Measurements from ENCODE around the gene BPIFB2. TPM values are rescaled to one million over a fixed set of nuclear protein-coding genes. Genes with fewer than 3 reads are reported as not detected.
"Not testable (repeated sequence)": the region's sequence is repeated elsewhere in the genome, so short reads cannot be mapped to it uniquely, and the experiment has no call there.

The BPIFB2 gene
- total and polyA plus RNA-seq, 4 donors = 0.33 to 3.7 (median 1.5) TPM

- Histone ChIP-seq H3K4me3 (ENCODE audit: low read depth in 1 of 3, low read length in 3 of 3) (no peak overlapping the region), H3K4me1 (ENCODE audit: control insufficient read depth in 4 of 4, insufficient read depth in 4 of 4, low read length in 3 of 4) (no peaks in the 10 kb centered on the region), H3K36me3 (ENCODE audit: control insufficient read depth in 4 of 4, insufficient read depth in 3 of 4, low read depth in 1 of 4, low read length in 3 of 4) (no peaks in the 10 kb centered on the region), H3K9ac (ENCODE audit: low read depth in 1 of 2, low read length in 2 of 2) (no peak overlapping the region), H3K27me3 (ENCODE audit: control insufficient read depth in 4 of 4, insufficient read depth in 4 of 4, low read length in 3 of 4) (no peaks in the 10 kb centered on the region), H3K9me3 (ENCODE audit: control insufficient read depth in 4 of 4, low read length in 3 of 4) (peaks cover 0 to 3% (median 0%) of the 10 kb centered on the region in 4 donors), H3K27ac (ENCODE audit: low read depth in 1 of 2, low read length in 2 of 2) (no peak overlapping the region)
- DNase-seq (ENCODE audit: low spot score) = no peak
- no peak for TF ChIP-seq EGR1 (IDR thresholded peaks at IDR 0.05; ENCODE audit: low read depth in 2 of 2)
- WGBS = 78% methylated on average over 2 of the region's 2 CpGs
These were observed 35.7 kb downstream of the BPIFB2 start for GRCh38 chr20:33042983-33043730.

DNA sequence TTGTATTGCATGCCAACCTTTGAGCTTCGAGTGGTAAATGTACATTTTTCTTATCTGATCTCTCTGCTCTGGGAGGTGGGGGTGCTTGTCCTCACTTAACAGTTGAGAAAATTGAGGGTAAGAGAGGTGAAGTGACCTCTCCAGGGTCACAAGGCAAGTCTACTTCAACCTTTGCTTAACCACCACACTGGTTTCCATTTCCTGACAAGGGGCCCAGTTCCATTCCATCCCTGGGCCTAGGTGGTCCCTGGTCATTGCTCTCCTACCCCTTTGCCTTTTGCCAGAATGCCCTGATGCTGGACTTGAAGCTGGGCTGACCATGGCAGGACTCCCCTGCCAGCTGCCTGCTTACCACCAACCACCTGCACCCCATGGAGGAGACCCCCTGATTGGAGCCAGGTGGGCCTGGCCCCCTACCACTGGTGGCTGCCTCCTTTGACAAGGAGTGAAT, 36.3 kb downstream of the BPIFB2 start:
- no peak overlapping the region for H3K27ac ChIP-seq (ENCODE audit: low read depth in 1 of 2, low read length in 2 of 2)
- peaks cover 0 to 3% (median 0%) of the 10 kb centered on the region in 4 donors for H3K9me3 ChIP-seq (ENCODE audit: control insufficient read depth in 4 of 4, low read length in 3 of 4)
- no peak for DNase-seq (ENCODE audit: low spot score)
- H3K9ac ChIP-seq (ENCODE audit: low read depth in 1 of 2, low read length in 2 of 2) = no peak overlapping the region
- TF ChIP-seq SP1 (IDR thresholded peaks at IDR 0.05) (no peak), EGR1 (IDR thresholded peaks at IDR 0.05; ENCODE audit: low read depth in 2 of 2) (no peak), TAF1 (conservative IDR thresholded peaks at IDR 0.05) (no peak), RXRA (IDR thresholded peaks at IDR 0.05) (no peak), HNF4G (IDR thresholded peaks at IDR 0.05) (no peak), FOXA1 (IDR thresholded peaks at IDR 0.05) (no peak), RAD21 (IDR thresholded peaks at IDR 0.05) (no peak), REST (IDR thresholded peaks at IDR 0.05) (no peak), ZBTB33 (IDR thresholded peaks at IDR 0.05) (no peak), JUND (IDR thresholded peaks at IDR 0.05) (no peak), NR2F2 (IDR thresholded peaks at IDR 0.05) (no peak), GABPA (IDR thresholded peaks at IDR 0.05 in 1 of 2, conservative IDR thresholded peaks at IDR 0.05 in 1 of 2) (no peak)
- TF ChIP-seq, protein P1, sequence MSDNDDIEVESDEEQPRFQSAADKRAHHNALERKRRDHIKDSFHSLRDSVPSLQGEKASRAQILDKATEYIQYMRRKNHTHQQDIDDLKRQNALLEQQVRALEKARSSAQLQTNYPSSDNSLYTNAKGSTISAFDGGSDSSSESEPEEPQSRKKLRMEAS (IDR thresholded peaks at IDR 0.05) = no peak
- TF ChIP-seq, protein P2, sequence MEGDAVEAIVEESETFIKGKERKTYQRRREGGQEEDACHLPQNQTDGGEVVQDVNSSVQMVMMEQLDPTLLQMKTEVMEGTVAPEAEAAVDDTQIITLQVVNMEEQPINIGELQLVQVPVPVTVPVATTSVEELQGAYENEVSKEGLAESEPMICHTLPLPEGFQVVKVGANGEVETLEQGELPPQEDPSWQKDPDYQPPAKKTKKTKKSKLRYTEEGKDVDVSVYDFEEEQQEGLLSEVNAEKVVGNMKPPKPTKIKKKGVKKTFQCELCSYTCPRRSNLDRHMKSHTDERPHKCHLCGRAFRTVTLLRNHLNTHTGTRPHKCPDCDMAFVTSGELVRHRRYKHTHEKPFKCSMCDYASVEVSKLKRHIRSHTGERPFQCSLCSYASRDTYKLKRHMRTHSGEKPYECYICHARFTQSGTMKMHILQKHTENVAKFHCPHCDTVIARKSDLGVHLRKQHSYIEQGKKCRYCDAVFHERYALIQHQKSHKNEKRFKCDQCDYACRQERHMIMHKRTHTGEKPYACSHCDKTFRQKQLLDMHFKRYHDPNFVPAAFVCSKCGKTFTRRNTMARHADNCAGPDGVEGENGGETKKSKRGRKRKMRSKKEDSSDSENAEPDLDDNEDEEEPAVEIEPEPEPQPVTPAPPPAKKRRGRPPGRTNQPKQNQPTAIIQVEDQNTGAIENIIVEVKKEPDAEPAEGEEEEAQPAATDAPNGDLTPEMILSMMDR (IDR thresholded peaks at IDR 0.05; ENCODE audit: low read depth, low read length, missing input control) = no peak
- H3K4me3 ChIP-seq (ENCODE audit: low read depth in 1 of 3, low read length in 3 of 3) = no peak overlapping the region
- H3K4me1 ChIP-seq (ENCODE audit: control insufficient read depth in 4 of 4, insufficient read depth in 4 of 4, low read length in 3 of 4) = no peaks in the 10 kb centered on the region
- H3K27me3 ChIP-seq (ENCODE audit: control insufficient read depth in 4 of 4, insufficient read depth in 4 of 4, low read length in 3 of 4) = no peaks in the 10 kb centered on the region
- no peaks in the 10 kb centered on the region for H3K36me3 ChIP-seq (ENCODE audit: control insufficient read depth in 4 of 4, insufficient read depth in 3 of 4, low read depth in 1 of 4, low read length in 3 of 4)
- 27% methylated on average over 1 of the region's 1 CpG for WGBS

- not testable (repeated sequence) for H3K27ac ChIP-seq (ENCODE audit: low read depth in 1 of 2, low read length in 2 of 2); H3K4me1 ChIP-seq (ENCODE audit: control insufficient read depth in 4 of 4, insufficient read depth in 4 of 4, low read length in 3 of 4); DNase-seq (ENCODE audit: low spot score); H3K36me3 ChIP-seq (ENCODE audit: control insufficient read depth in 4 of 4, insufficient read depth in 3 of 4, low read depth in 1 of 4, low read length in 3 of 4); H3K4me3 ChIP-seq (ENCODE audit: low read depth in 1 of 3, low read length in 3 of 3); H3K27me3 ChIP-seq (ENCODE audit: control insufficient read depth in 4 of 4, insufficient read depth in 4 of 4, low read length in 3 of 4); H3K9ac ChIP-seq (ENCODE audit: low read depth in 1 of 2, low read length in 2 of 2); H3K9me3 ChIP-seq (ENCODE audit: control insufficient read depth in 4 of 4, low read length in 3 of 4)
- 90% methylated on average over 15 of the region's 15 CpGs for WGBS
These were observed 37.7 kb downstream of the BPIFB2 start for GRCh38 chr20:33045129-33045721.

All from liver (tissue), 9 donors.